IPS-NIHi7 (cell line): ENCODE results near the gene GATAD2B.
A peak's percentile ranks its signal among the peaks of the same experiment; 100 is the strongest.

ENCODE experiments used
- DNase-seq: peaks from one replicate; pipeline ENCODE4 v3.0.0; 2012; ENCODE audit warnings: mixed read lengths; ENCODE audit errors: extremely low spot score

The GATAD2B gene

DNA sequence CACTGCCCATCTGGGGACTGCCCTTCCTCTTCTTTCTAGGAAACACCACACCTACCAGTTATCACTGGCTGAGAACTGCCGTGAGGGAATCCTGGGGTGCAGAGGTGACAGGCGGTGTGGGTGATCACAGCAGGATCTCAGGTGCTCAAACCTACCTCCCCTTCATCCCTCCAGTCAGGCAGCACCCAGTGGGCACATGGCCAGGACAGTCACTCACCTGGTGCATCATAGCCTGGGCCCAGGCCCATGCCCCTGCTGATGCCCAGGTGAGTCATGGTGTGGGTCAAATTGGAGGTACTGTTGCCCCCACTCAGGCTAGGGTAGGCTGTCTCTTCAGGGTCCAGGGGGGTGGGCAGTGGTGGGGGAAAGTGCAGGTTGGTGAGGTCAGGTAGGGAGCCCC, 29.0 kb upstream of the GATAD2B start:
- DNase-seq: no peak

DNA sequence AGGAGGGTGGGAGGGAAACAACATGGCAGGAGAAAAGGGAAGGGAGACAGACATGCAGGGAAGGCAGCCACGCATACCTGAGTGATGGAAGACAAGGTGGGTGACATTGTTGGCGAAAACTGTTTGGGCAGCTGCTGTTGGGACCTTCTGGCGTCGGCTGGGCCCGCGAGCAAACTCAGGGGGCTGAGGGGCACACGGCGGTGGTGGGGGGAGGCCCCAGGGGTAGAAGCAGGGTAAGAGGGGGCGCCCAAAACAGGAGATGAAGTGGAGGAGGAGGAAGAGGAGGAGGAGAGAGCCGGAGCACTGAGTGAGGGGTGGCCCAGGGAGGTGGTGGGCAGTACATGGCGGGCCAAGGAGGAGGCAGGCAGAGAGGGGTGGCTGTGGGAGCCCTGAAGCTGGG, 28.4 kb upstream of the GATAD2B start:
- no peak for DNase-seq

DNA sequence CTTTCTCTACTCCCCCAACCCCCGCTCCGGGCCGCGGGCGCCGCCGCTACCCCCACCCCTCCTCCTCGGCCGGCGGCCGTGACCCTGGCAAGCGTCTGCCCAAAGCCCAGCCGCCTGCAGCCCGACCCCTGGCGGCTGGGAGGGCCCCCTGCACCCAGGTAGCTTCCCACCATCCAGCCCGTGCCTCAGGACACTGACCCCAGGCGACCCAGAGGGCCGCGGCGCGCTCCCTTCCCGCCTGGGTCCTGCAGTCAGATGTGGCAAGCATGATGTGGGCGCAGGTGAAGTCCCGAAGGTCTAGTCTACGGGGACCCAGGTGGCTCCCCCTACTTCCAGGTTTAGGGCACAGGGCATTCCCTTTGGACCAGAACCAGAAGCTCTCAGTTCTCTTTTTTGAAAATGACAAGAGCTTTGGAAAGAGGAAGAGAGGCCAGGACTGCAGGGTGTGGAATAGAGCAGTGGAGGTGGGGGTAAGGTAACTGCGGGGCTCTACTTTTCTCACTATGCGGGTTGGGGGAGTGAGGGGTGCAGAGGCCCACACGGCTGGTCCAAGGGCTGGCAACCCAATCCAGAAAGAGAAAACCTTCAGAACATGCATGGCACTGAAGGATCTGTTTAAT, 24.0 kb upstream of the GATAD2B start, which contains the start of gene DENND4B:
TSS of gene DENND4B (minus strand) at position 97 of the 620 bp plus-strand sequence. CDS start 2,344 bp downstream, outside the sequence.
- peak; percentile 99 for DNase-seq

DNA sequence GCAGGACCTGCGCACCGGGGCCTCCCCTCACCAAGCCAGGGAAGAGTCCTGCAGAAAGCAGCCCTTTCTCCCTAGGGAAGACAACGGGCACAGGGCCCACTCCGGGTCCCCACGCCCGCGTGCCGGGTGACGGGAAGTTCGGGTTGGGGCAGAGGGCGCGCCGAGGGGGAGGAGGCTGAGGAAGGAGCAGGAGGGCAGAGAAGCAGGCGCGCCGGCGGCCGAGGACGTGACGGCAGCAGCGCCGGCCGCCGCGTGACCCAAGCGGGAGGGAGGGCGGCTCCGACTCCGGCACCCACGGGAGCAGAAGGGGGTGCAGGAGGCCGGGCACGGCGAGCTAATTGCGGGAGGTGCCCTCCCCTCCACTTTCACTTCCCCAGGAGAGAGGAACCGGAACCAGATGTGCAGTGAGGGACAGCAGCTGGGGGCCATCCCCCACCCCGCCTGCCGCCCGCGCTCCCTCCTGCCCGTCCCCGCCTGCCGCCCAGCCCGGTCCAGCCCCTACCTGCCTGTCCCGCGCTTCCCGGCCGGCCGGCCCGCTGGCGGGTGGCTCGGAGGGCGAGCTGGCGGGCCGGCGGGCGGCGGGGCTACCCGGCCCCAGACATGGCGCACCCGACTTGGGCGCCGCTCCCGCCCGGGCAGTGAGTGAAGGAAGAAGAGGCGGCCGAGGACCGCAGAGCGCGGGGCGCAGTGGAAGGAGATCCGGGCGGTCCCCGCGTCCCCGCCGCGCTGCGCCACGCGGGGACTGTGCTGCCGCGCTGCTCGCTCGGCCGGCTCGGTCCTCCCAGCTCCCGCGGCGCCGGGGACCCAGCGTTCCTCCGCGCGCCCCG, 23.2 kb upstream of the GATAD2B start:
- DNase-seq: peak; percentile 69

DNA sequence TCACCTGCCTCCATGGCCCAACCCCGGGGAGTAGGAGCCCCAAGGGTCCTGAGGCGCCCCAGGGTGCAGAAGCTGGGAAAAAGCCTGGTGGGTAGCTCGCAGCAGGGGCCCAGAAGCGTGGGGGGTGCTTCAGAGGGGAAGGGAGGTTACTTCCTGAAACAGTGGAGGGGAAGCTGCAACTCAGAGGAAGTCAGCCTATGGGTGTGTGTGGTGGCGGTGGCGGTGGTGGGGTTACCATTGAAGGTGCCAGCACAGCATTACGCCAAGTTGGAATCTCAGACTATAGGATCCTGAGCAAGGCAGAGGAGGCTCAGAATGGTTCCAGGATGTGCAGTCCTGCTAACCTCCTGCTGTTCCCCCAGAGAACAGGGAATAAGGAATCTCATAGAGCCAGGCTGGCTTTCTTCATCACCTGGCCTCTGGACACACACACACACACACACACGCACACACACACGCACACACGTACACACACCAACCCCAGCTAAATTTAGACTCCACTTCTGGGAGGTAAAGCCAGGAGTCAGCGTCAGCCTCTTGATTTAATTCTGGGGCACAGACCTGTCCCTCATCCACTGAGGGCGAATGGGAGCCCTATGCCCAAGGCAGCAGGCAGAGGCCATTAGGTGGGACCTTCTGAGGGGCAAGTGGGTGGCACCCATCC, 22.5 kb upstream of the GATAD2B start:
- no peak for DNase-seq

DNA sequence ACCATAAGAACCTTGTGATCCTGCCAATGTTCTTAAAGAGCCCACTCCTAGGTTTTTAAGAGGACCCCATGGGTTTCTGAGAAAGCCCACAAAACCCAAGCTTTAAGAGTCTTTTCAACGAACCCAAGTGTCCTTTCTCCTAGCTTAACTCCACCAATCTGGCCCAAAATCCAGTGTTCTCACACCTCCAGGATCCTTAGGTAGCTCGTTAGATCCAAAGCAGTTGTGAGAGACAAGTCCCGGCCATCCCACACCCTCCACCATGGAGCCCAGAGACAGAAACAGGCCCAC, 22.0 kb upstream of the GATAD2B start:
- DNase-seq: no peak

DNA sequence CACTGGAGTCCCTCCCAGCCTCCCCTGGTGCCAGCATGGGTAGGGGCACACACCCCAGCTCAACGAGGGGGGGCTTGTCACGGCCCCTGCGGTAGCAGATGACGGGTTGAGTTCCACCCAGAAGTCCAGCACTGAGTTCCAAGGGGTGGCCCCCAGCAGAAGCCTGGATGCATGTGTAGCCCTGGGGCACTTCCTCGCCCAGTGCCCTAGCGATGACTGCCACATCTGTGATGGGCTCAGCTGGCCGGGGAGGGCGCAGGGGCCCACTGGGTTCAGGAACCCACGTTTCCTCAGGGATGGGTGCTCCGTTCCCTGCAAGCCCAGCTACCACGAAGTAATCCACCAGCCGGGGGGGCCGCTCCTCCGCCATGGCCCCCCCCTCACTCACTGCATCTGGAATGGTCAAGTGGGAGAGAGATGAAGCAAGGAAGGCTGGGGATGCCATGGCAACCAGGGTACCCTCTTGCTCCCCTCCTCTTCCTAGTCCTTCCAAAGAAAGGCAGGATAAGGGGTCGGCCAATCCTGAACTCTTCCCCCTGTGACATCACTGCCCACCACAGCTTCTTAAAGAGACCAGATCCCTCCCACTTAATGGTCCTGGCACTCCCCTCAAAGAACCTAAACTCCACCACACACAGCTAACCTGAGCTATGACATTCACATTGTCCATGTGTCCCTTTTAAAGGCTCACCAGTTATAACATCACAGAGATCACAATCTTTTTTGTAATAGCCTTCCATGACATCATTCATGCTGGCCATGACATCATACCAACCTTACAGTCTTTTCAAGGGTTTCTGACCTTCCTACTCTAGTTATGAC, 21.4 kb upstream of the GATAD2B start:
- DNase-seq: no peak

DNA sequence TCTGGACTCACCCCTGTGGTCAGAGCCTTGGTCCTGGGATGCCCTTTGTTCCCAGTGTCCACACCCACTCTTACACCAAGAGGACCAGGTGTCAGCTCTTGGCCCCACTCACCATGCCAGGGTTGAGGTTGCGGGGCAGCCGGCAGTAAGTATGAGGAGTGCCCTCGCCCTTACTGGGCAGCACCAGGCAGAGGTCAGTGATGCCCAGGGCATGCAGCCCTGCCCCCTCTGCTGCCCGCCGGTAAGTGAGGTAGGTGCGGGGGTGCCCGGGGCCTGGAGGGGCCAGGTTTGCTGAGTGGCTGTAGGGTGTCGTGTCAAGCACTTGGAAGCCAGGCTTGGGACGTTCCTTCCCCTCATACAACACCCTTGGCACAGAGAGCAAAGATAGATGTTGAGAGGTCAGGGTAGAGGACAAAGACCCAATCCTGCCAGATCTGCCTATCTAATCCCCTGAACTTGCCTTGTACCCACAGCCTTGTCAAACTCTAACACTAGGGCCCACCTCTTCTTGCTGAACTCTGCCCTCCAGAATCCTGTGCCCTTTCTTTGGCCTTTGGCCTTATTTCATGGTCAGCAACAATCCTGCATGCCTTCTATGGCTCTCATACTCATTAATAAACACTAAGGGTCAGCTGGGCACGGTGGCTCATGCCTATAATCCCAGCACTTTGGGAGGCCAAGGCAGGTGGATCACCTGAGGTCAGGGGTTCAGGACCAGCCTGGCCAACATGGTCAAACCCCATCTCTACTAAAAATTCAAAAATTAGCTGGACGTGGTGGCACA, 20.2 kb upstream of the GATAD2B start:
- DNase-seq: no peak

DNA sequence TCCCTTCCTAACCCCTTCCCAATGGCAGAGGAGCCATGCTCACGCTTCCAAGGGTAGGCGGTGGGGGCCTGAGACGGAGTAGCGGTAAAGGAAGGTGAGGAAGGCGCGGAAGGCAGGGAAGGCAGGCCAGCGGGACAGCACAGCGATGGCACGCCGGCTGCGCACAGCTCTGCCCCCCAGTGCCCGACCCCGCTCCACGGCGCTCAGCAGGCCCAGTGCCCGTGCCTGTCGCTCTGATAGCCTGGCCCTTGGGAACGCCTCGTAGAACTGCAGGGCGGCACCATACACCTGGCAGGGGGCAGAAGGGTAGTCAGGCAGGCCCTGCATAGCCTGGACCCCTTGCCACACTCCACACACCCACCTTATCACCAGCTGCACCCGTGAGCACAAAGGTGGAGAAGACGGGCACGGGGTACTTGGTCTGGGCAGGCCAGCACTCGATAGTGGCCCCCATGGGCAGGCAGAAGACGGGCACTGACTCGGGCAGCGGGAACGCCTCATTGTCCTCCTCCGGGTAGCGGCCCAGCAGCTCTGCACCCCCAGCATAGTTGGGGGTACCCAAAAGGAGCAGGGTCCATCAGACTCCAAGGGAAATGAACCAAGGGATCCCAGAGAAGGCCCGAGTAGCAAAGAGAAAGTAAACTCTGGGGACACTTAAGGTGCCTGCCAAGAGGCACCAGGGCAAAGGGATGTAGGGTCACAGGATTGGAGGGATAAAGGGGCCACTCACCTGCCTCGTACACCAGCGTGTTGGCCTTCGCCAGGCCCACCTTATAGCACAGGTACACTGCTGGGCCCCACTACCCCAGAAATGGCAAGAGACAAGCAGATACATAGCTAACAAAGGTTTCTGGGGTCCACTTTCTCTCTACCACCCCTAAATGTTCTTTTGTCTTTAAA, 19.3 kb upstream of the GATAD2B start:
- DNase-seq: no peak

DNA sequence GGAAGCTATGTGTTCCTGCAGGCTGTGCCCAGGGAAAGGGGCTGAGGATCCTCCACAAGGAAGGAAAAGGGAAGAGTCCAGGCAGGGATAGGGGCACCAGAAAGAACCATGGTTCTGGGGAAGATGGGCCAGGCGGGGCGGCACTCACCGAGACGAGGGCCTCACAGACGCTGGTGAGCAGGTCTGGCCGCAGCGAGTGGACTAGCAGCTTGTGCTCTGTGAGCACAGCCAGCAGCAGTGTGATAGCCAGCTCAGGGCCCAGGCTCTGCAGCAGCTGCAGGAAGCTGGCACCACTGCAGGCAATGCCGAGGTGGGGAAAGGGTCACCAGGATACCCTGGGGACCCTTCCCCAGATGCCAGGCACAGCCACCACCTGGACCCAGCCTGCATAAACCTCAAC, 18.0 kb upstream of the GATAD2B start:
- DNase-seq: no peak

DNA sequence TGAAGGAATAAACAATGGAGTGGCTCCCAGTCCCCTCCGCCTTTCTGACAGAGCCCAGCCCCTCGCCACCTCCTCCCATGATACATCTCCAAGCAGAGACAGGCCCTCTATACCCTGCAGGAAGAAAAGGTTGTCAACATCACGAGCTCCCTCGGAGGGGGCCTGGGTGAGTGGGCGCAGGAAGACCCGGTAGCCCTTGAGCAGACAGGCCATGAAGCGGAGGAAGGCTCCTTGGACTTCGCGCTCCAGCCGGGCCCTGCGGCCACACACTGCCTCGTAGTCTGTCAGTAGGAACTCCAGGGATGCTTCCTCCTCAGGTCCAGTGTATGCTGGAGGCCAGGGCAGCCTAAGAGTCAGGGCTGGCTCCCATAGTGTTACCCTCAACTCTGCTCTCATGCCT, 16.7 kb upstream of the GATAD2B start:
- no peak for DNase-seq

DNA sequence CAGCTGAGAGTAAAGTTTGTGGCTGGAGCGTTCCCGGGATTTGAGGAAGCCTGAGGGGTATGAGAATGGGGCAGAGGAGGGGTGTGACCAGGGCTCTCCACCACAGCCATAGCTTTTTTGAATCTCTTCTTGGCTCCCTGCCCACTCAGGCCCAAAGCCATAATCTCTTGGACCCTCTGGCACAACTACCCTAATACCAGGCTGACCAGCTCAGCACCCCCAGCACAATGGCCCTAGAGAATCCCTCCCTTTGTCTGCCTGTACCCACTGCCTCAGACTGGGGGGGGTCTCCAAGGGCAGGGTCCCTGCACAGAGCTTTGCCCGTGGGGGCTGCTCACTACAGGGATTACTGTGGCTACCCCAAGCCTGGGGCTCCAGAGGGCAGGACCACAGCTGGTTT, 16.2 kb upstream of the GATAD2B start:
- DNase-seq: no peak

DNA sequence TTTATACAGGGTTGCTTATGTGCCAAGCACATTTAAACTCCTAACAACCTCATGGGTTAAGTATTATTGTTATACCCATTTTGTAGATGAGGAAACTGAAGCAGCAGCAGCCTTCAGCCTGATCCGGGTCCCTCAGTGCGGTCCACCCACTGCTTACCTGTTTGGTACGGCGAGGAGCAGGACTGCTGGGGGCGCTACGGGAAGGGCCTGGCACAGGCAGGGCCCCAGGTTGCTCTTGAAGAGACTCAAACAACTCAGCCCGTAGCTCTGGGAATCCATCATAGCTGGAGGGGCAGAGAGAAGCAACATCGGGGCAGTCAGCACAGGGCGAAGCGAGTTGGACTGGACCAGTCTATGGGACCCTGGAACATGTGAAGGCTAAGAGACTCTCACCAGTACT, 14.6 kb upstream of the GATAD2B start:
- DNase-seq: no peak

DNA sequence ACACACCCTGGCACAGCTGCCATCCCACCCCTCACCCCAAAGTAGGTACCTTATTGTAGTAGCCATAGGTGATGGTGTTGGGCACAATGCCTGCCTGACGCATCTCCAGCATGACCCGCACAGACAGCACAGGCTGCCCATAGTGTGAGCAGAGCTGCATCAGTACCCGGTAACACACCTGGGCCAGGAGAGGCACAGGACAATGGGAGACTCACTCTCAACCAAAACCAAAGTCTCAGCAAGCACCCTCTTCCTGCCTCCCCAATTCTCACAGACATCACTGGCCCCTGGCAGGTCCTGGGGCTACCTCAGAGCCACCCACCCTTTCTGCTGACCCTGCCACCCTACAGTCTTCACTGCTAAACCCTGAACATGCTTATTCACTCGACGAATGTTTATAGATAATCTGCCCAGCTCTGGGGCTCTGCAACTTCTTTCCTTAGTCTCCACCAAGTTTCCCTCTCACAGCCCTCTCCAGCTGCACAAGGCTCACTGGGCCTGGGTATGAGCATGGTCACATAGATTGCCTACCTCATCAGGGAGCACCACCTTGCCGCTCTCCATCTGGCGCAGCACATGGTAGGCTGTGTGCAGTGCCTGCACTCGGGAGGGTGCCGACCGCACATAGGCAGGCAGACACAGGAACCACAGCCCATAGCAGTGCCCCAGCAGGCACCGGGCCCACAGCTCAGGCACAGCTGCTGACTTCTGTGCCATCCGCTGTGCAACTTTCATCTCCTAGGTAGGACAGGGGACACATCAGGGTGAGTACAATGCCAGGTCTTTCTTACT, 13.4 kb upstream of the GATAD2B start:
- no peak for DNase-seq

DNA sequence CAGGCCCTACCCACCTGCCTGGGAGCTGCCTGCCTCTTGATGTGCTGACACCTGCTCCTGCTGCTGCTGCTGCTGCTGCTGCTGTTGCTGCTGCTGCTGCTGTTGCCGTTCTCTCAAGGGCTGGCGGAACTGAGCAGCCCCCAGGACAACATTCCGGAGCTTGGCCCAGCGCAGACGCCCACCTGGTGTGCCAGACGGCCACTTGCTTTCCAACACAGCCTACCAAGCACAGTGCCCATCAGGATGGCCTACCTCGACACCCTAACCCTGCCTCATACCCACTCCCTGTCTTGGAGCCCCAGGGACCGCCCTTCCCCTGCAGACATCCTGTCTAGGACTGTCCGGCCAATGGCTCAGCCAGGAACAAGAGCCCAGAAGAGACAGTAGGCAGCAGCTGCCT, 12.0 kb upstream of the GATAD2B start:
- DNase-seq: no peak

DNA sequence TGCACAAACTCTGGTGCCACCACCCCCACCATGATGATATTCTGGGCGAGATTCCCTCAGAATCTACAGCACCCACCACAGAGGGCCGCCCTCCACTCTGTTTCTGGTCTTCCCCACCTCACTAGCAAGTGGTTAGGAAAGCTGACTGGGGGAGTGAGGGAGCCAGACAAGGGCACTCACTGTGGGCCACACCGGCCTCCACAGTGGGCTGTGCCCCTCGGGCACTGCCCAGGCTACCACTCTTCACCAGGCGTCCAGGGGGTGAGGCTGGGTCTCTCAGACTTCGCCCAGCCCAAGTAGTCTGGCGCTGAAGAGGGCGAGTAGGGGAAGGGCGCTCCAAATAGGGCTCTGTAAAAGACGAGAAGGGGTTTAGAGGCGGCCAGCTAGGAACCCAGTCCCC, 11.2 kb upstream of the GATAD2B start:
- no peak for DNase-seq

DNA sequence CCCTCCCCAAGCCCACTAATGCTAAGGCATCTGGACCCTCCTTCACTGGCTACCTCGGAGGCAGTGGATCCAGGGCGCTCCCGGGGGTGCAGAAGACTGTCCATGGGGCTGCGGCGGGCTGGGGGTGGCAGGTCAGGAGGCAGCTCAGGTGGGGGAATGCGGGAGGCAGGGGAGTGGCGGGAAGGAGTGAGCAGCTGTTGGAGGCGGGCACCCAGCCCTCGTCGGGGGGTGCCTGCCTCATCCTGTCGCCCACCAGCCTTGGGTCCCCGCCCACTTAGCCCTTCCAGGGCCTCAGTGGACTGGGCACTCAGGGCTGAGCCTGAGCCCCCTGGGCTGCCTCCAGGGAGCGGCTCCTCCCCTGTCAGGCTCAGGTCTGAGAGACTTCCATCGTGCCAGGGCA, 10.7 kb upstream of the GATAD2B start:
- DNase-seq: no peak

DNA sequence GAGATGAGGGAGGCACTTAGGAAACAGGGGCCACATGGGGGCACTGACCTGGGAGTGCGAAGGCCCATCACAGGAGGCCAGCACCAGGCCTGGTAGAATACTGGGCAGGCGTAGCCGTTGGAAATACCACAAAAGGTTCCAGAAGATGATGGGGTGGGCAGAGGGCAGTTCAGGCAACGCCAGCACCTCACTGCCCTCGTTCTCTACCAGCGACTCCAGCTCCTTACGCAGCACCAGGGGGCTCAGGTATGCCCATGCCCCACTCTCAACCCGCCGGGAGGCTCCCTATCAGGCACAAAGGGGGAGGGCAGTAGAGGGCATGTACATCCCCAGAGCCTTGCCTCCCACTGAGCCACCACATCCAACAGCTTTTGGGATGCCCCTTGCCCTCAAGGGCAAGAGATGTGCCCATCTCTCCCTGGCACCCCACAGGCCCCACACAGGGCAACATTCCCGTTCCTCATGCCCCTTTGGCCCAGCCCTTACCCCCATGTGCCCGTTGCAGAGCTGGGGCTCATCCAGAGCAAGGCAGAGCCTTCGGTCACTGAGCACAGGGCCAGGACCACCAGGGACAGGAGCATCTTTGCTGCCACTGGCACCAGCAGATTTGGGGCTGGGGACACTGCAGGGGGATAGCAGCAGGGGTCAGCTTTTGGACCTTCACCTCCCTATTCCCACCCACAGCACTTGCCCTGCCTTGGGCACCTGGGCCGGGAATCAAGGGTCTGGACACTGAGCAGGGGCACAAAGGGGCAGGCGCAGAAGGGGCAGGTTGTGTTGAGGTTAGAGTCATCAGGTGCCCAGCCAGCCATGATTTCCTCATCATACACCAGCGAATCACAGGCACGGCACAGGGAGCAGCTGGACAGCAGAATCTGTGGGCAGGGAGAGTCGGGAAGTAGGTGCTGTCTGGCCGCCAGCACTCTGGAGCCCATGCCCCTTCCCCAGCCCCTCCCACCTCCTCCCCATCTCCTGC, 9.7 kb upstream of the GATAD2B start:
- DNase-seq: no peak
